Measurements from ENCODE around the gene SLC7A11. TPM values are rescaled to one million over a fixed set of nuclear protein-coding genes. Genes with fewer than 3 reads are reported as not detected.

SLC7A11 gene
- total RNA-seq, 2 donors from 2014 or later, result 7.6 to 9.1 TPM

- no peaks in the 10 kb centered on the region for H3K27me3 Mint-ChIP-seq
These were observed 103.4 kb downstream of the SLC7A11 start for GRCh38 chr4:138138774-138139173.

GRCh38 chr4:138135610-138136009 lies 106.5 kb downstream of the SLC7A11 start:
- ATAC-seq (no peak), DNase-seq (ENCODE audit: low spot score) (no peak)
- Mint-ChIP-seq H3K9me3 (peaks cover 10% of the 10 kb centered on the region), H3K4me3 (no peak overlapping the region), H3K27ac (no peak overlapping the region), H3K4me1 (ENCODE audit: low read depth in 2 of 2) (no peaks in the 10 kb centered on the region), H3K27me3 (no peaks in the 10 kb centered on the region), H3K36me3 (no peaks in the 10 kb centered on the region)

More at GRCh38 chr4:138138774-138139173, 103.4 kb downstream of the SLC7A11 start:
- ATAC-seq (no peak), DNase-seq (ENCODE audit: low spot score) (no peak)
- H3K4me3 Mint-ChIP-seq, result no peak overlapping the region
- H3K36me3 Mint-ChIP-seq, result peaks cover 4% of the 10 kb centered on the region
- H3K4me1 Mint-ChIP-seq (ENCODE audit: low read depth in 2 of 2), result no peaks in the 10 kb centered on the region
- H3K27ac Mint-ChIP-seq, result no peak overlapping the region
- peaks cover 7% of the 10 kb centered on the region for H3K9me3 Mint-ChIP-seq

GRCh38 chr4:138118270-138118669 lies 123.9 kb downstream of the SLC7A11 start:
- Mint-ChIP-seq H3K9me3 (peaks cover 2% of the 10 kb centered on the region), H3K27ac (no peak overlapping the region), H3K36me3 (peaks cover 2% of the 10 kb centered on the region), H3K4me1 (ENCODE audit: low read depth in 2 of 2) (no peaks in the 10 kb centered on the region), H3K4me3 (no peak overlapping the region), H3K27me3 (no peaks in the 10 kb centered on the region)
- no peak for DNase-seq (ENCODE audit: low spot score)
- ATAC-seq, result no peak

GRCh38 chr4:138115053-138115452 lies 127.1 kb downstream of the SLC7A11 start:
- no peak for ATAC-seq
- Mint-ChIP-seq H3K4me3 (no peak overlapping the region), H3K9me3 (peaks cover 4% of the 10 kb centered on the region), H3K36me3 (no peaks in the 10 kb centered on the region), H3K27ac (no peak overlapping the region), H3K4me1 (ENCODE audit: low read depth in 2 of 2) (no peaks in the 10 kb centered on the region), H3K27me3 (no peaks in the 10 kb centered on the region)
- no peak for DNase-seq (ENCODE audit: low spot score)

GRCh38 chr4:138114434-138114833 lies 127.7 kb downstream of the SLC7A11 start:
- Mint-ChIP-seq H3K27me3 (no peaks in the 10 kb centered on the region), H3K4me1 (ENCODE audit: low read depth in 2 of 2) (no peaks in the 10 kb centered on the region), H3K27ac (no peak overlapping the region), H3K36me3 (no peaks in the 10 kb centered on the region), H3K9me3 (peaks cover 4% of the 10 kb centered on the region), H3K4me3 (no peak overlapping the region)
- ATAC-seq (no peak), DNase-seq (ENCODE audit: low spot score) (no peak)
